ENCODE results near the gene KCND2. TPM values are rescaled to one million over a fixed set of nuclear protein-coding genes. Genes with fewer than 3 reads are reported as not detected.

The KCND2 gene
- total and polyA plus RNA-seq, 2 of the 4 experiments (the other 2 are of a cell fraction), result under 0.01 TPM; not detected in 1

- Histone ChIP-seq H3K4ac (ENCODE audit: low read depth, low read length) (no peak overlapping the region), H3K9me1 (ENCODE audit: insufficient read depth, low read length) (no peaks in the 10 kb centered on the region), H3K18ac (ENCODE audit: low read depth, low read length) (no peak overlapping the region), H2BK120ac (ENCODE audit: low read depth, low read length) (no peak overlapping the region), H3K9ac (ENCODE audit: low read depth, low read length) (no peak overlapping the region), H3K79me1 (ENCODE audit: low read depth in 1 of 2, low read length in 2 of 2) (no peaks in the 10 kb centered on the region), H4K20me1 (ENCODE audit: insufficient read depth, low read length) (no peaks in the 10 kb centered on the region), H3K14ac (replicated peaks; ENCODE audit: low read depth, low read length) (no peak overlapping the region), H2BK20ac (ENCODE audit: low read depth, low read length) (no peak overlapping the region), H3K4me2 (ENCODE audit: low read depth, low read length) (no peak overlapping the region), H4K8ac (ENCODE audit: low read depth in 2 of 2, low read length in 2 of 2) (no peak overlapping the region), H3K27ac (ENCODE audit: insufficient read depth, low read length) (no peak overlapping the region), H3K36me3 (ENCODE audit: control insufficient read depth, insufficient read depth, low read length) (no peaks in the 10 kb centered on the region), H3K27me3 (ENCODE audit: control insufficient read depth, insufficient read depth, low read length) (no peaks in the 10 kb centered on the region; the same call in 1 of the 2 replicates), H3K9me3 (ENCODE audit: control insufficient read depth, insufficient read depth, low read length) (no peaks in the 10 kb centered on the region), H3K4me1 (ENCODE audit: control insufficient read depth, insufficient read depth, low read length) (no peaks in the 10 kb centered on the region), H2AK5ac (ENCODE audit: low read depth, low read length) (no peak overlapping the region), H2AK9ac (replicated peaks; ENCODE audit: low read depth, low read length, poor library complexity) (no peak overlapping the region), H3K4me3 (ENCODE audit: insufficient read depth, low read depth, low read length) (no peak overlapping the region), H3K56ac (ENCODE audit: extremely low read depth, insufficient read depth, low read length) (no peak overlapping the region), H2AFZ (replicated peaks; ENCODE audit: low read length, poor library complexity) (no peak overlapping the region), H3K23ac (ENCODE audit: low read depth, low read length) (no peak overlapping the region), H2BK15ac (ENCODE audit: low read depth, low read length) (no peak overlapping the region), H4K5ac (ENCODE audit: low read depth, low read length) (no peak overlapping the region), H4K91ac (ENCODE audit: insufficient read depth, low read depth, low read length) (no peak overlapping the region), H2BK5ac (ENCODE audit: low read depth, low read length, poor library complexity, severe bottlenecking) (no peak overlapping the region)
- DNase-seq, result no peak
- dilution Hi-C loops (cut with HindIII; ENCODE audit: low sequenced_read_pairs, unreplicated experiment) (no loop called here), in situ Hi-C loops (cut with MboI; ENCODE audit: low sequenced_read_pairs) (no loop called here), intact Hi-C loops (cut with micrococcal nuclease) (no loop called here)
- ChIA-PET POLR2A (ENCODE audit: unreplicated experiment) (no interaction called here), CTCF (no interaction called here)
- TF ChIP-seq RFX5 (IDR thresholded peaks at IDR 0.05; ENCODE audit: low read depth, low read length) (no peak), CTCF (conservative IDR thresholded peaks at IDR 0.05; ENCODE audit: low read depth, low read length) (no peak), FOS (IDR thresholded peaks at IDR 0.05; ENCODE audit: low read depth, low read length) (no peak), POLR2A (IDR thresholded peaks at IDR 0.05; ENCODE audit: low read depth, low read length) (no peak), SMC3 (IDR thresholded peaks at IDR 0.05; ENCODE audit: low read depth, low read length) (no peak), MAFK (IDR thresholded peaks at IDR 0.05; ENCODE audit: low read depth, low read length) (no peak), CEBPB (IDR thresholded peaks at IDR 0.05; ENCODE audit: low read depth, low read length) (no peak), BHLHE40 (IDR thresholded peaks at IDR 0.05; ENCODE audit: low read depth, low read length) (no peak), MXI1 (IDR thresholded peaks at IDR 0.05; ENCODE audit: borderline replicate concordance, low read depth, low read length) (no peak), ELK1 (IDR thresholded peaks at IDR 0.05; ENCODE audit: borderline replicate concordance, low read depth, low read length) (no peak), NFE2L2 (IDR thresholded peaks at IDR 0.05; ENCODE audit: low read depth, low read length) (no peak), CHD1 (IDR thresholded peaks at IDR 0.05; ENCODE audit: low read depth, low read length) (no peak), USF2 (IDR thresholded peaks at IDR 0.05; ENCODE audit: low read depth, low read length) (no peak), RCOR1 (IDR thresholded peaks at IDR 0.05; ENCODE audit: insufficient replicate concordance, low read length) (no peak), MAZ (IDR thresholded peaks at IDR 0.05; ENCODE audit: borderline replicate concordance, low read depth, low read length) (no peak), RAD21 (IDR thresholded peaks at IDR 0.05; ENCODE audit: low read length) (no peak)
- ATAC-seq (ENCODE audit: low read depth), result no peak
- WGBS, 2 experiments (ENCODE audit: extremely low coverage in 2 of 2, insufficient read length in 1 of 2), result no CpG with 5 or more reads among the region's 3 CpGs
- no TSS peak for BruUV-seq (replicated peaks)
These were observed 497.2 kb downstream of the KCND2 start for GRCh38 chr7:120770206-120770605.
